SW480 (cell line): ENCODE results near the gene FDX2.

Experiments
- DNase-seq: peaks from one replicate; pipeline ENCODE4 v3.0.0-alpha.2; 2016; ENCODE audit warnings: low spot score

Gene FDX2

GRCh38 chr19:10299545-10300458 lies 16.0 kb downstream of the FDX2 start:
- no peak for DNase-seq

GRCh38 chr19:10295847-10296591 lies 19.8 kb downstream of the FDX2 start:
- no peak for DNase-seq

- DNase-seq: no peak
Observed at GRCh38 chr19:10295305-10295846, 20.4 kb downstream of the FDX2 start.

- no peak for DNase-seq
Observed at GRCh38 chr19:10294368-10294697, 21.5 kb downstream of the FDX2 start.

GRCh38 chr19:10293637-10294367 lies 22.0 kb downstream of the FDX2 start:
- DNase-seq: no peak

- no peak for DNase-seq
Observed at GRCh38 chr19:10292789-10293636, 22.8 kb downstream of the FDX2 start.

GRCh38 chr19:10292206-10292788 lies 23.5 kb downstream of the FDX2 start:
- DNase-seq: peak; percentile 74

- DNase-seq: no peak
Observed at GRCh38 chr19:10291554-10292205, 24.1 kb downstream of the FDX2 start.

GRCh38 chr19:10290876-10291553 lies 24.8 kb downstream of the FDX2 start:
- DNase-seq: peak; percentile 59

GRCh38 chr19:10290357-10290875 lies 25.4 kb downstream of the FDX2 start:
- no peak for DNase-seq

- peak; percentile 47 for DNase-seq
Observed at GRCh38 chr19:10289836-10290356, 25.9 kb downstream of the FDX2 start, which contains the start of gene ICAM5. Gene ICAM5, plus strand, starts transcription at chr19:10289952. Its CDS starts 92 bp downstream, at chr19:10290044.

- DNase-seq: peak; percentile 89
Observed at GRCh38 chr19:10289167-10289835, 26.5 kb downstream of the FDX2 start.

GRCh38 chr19:10288662-10289166 lies 27.1 kb downstream of the FDX2 start:
- peak; percentile 84 for DNase-seq

- no peak for DNase-seq
Observed at GRCh38 chr19:10286803-10287737, 28.7 kb downstream of the FDX2 start, which contains the start of gene ICAM4. Gene ICAM4, plus strand, starts transcription at chr19:10286955. Its CDS starts 58 bp downstream, at chr19:10287013.

- no peak for DNase-seq
Observed at GRCh38 chr19:10285393-10285792, 30.4 kb downstream of the FDX2 start.

GRCh38 chr19:10284960-10285278 lies 30.9 kb downstream of the FDX2 start:
- DNase-seq: no peak
